H1 (cell line): ENCODE results near the gene GPX7. TPM values are rescaled to one million over a fixed set of nuclear protein-coding genes. Genes with fewer than 3 reads are reported as not detected.

Experiments
- EZH2 ChIP-seq: fragments of 200-600 bp; sonication (generic); IDR thresholded peaks from 2 replicates; pipeline ENCODE4 v1.7.1; 2012; ENCODE audit warnings: low read depth, mild to moderate bottlenecking, moderate library complexity, low read length, inconsistent platforms; ENCODE audit not compliant: severe bottlenecking
- GABPA ChIP-seq: IDR thresholded peaks from 2 replicates; pipeline ENCODE4 v1.6.1; 2011; ENCODE audit warnings: mild to moderate bottlenecking, low read length, moderate library complexity, borderline replicate concordance; ENCODE audit not compliant: insufficient read depth
- GTF2F1 ChIP-seq: IDR thresholded peaks from 2 replicates; pipeline ENCODE4 v1.6.1; 2012; ENCODE audit warnings: low read depth, low read length, improper control_type of control experiment, borderline replicate concordance
- POLR2AphosphoS5 ChIP-seq: IDR thresholded peaks from 2 replicates; pipeline ENCODE4 v1.6.1; 2011; ENCODE audit warnings: low read depth, low read length
- POU5F1 ChIP-seq: IDR thresholded peaks from 2 replicates; pipeline ENCODE4 v1.6.1; 2011; ENCODE audit warnings: low read depth, mild to moderate bottlenecking, low read length, moderate library complexity
- RFX5 ChIP-seq: IDR thresholded peaks from 2 replicates; pipeline ENCODE4 v1.6.1; 2011; ENCODE audit warnings: low read depth, low read length, improper control_type of control experiment, borderline replicate concordance
- polyA plus RNA-seq, 7 experiments: library from polyadenylated mRNA; depleted of rRNA in 3 of 7; stranded (reverse) in 5 of 7; unstranded in 2 of 7; fragments of >200 nt in 5 of 7; fragments of 200-250 nt in 2 of 7; gene quantifications; 1 replicate in 5 of 7; 2 replicates in 1 of 7; 4 replicates in 1 of 7; pipeline versions ENCODE4 v1.2.1 to v1.2.3, GENCODE V29; 2011 to 2013; ENCODE audit warnings: missing spikeins in 2 of 7, mixed read lengths in 2 of 7
- total RNA-seq: library from RNA; stranded (reverse); fragmentation: NEBNext Ultra II Directional; extraction: Animal tissue kit (Norgen Biotek cat#: 25700); gene quantifications from 2 replicates; pipeline ENCODE4 v1.2.1, GENCODE V29; 2021
- TF ChIP-seq, protein P1 (sequence below): IDR thresholded peaks from 2 replicates; pipeline ENCODE4 v1.6.1; 2012; ENCODE audit warnings: inconsistent platforms

The GPX7 gene
- total and polyA plus RNA-seq, 2 of the 8 experiments (the other 6 are each of a cell fraction or from before 2014, with no cell fraction given) = 13.0 to 37.5 TPM

DNA sequence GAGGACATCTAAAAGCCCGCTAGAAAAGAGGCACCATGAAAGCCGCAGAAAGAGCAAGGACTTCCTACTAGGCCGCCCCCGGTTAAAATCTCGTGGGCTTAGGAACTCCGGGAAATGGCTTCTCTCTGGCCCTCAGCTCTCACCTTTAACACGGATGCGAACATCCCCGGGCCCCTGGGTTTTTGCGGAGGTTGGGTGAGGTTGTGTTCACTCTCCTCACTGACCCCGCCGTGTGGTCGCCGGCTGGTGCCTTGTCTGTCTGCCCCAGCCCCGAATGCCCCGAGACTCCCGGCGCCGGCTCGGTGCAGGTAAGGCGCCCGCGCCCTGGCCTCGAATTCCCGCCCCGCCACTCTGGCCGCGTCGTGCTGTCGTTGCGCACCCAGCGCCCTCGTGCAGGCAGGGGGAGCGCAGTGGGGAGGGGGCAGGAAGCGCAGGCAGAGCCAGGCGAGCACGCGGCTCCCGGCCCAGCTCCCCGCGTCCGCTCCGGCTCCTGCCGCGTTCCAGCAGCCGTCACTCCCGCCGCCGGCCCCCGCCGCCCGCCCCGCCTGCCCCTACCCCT lies 30.6 kb downstream of the GPX7 start, which contains the start of gene SHISAL2A (continued):
- TF ChIP-seq EZH2 (peak; percentile 54), POLR2AphosphoS5 (peak; percentile 12; the same call in 1 of the 2 replicates), GTF2F1 (peak; percentile 33; the same call in 1 of the 2 replicates), RFX5 (no peak), GABPA (no peak), POU5F1 (no peak)
- TF ChIP-seq, protein P1, sequence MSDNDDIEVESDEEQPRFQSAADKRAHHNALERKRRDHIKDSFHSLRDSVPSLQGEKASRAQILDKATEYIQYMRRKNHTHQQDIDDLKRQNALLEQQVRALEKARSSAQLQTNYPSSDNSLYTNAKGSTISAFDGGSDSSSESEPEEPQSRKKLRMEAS = peak; percentile 100
